ENCODE measurements around the gene DGCR8.
"Not testable (repeated sequence)": the region's sequence is repeated elsewhere in the genome, so short reads cannot be mapped to it uniquely, and the experiment has no call there.

The DGCR8 gene

DNA sequence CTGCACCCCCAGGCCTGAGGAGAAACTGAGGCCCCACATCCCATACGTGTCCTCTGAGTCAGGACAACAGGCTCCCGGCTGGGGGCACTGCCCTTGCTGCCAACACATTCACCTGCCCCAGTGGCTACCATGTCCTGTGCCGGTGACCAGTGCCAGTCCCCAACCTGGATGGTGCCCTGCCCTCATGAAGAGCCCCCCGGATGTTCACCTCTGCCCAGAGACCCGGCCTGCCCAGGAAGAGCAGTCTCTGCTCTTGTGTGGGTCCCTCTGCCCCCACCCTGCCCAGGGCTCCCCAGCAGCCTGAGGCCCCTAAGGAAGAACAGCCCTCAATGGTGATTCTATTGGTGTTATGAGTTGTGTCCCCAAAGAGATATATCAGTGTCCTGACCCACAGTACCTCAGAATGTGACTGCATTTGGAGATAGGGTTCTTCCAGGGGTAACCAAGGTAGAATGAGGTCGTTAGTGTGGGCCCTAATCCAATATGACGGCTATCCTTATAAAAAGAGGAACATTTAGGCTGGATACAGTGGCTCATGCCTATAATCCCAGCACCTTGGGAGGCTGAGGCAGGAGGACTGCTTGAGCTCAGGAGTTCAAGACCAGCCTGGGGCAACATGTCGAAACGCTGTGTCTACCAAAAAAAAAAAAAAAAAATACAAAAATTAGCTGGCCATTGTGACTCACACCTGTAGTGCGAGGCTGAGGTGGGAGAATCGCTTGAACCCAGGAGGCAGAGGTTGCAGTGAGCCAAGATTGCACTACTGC is 13.2 kb upstream of the DGCR8 start:
- no peak for DNase-seq (ENCODE audit: low read depth in 3 of 3)

DNA sequence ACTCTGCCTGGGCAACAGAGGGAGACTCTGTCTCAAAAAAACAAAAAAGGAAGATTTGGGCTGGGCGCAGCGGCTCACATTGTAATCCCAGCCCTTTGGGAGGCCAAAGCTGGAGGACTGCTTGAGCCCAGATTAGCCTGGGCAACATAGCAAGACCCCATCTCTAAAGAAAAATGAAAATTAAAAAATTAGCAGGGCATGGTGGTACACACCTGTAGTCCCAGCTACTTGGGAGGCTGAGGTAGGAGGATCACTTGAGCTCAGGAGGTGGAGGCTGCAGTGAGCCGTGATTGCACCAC is 12.7 kb upstream of the DGCR8 start:
- not testable (repeated sequence) for DNase-seq (ENCODE audit: low read depth in 3 of 3)

DNA sequence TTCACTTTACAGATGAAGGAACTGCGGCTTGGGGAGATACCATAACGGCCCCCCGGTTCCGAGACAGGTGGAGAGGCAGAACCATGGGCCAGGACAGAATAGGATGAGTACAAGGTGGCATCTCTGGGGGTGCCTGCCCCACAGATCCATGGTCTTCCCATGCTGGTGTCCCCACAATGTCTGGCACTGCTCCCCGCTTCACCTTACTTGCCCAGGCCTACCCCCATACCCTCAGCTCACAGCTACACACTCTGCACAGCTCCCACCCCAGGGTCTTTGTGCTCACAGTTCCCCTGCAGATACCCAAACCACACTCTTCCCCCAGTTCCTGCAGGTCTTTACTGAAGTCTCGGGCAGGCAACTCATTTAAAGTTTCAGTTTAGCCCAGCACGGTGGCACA is 11.4 kb upstream of the DGCR8 start:
- no peak for DNase-seq (ENCODE audit: low read depth in 3 of 3)

DNA sequence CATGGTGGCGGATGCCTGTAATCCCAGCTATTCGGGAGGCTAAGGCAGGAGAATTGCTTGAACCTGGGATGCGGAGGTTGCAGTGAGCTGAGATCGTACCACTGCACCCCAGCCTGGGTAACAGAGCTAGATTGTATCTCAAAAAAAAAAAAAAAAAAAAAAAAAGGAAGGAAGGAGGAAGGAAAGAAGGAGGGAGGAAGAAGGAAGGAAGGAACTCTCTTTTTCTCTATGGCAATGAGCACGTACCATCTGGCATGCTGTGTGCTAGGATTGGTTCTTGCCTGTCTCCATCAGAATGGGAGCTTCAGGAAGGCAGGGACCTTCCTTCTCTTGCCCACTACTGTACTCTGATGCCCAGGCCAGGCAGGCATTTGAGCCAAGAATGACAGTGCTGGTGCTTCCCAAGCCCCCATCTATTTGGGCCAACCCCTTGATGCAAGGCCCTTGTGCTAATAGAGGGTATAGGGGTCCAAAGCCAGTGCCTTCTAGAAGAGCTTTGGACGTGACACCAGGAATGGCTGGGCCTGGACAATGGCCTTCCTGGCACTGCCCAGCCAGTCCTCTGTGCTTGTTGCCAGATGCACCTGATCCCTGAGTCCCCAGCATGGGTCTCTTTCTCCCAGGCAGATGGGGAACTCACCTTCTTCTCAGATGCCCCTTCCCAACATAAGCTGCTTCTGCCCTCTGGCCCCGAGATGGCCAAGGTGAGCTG is 10.6 kb upstream of the DGCR8 start:
- no peak for DNase-seq (ENCODE audit: low read depth in 3 of 3)

DNA sequence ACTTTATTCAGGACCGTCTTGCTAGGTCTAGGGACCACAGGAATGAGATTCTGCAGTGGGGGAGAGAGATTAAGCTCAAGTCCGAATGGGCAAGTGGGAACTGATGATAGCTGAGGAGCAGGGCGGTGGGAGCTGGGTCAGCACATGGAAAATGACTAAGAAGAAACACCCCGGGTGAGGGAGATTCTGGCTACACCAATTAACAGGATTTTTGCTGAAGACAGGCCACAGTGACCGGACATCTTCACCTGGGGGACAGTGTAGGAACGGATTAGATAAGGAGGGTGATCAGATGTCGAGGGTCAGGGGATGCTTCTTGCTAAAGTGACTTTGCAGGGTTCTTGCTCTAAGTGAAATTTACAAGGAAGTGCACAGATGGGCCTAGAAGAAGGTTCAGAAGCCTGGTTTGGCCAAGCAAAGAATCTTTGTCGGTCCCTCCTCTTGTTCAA is 8.5 kb upstream of the DGCR8 start:
- DNase-seq (ENCODE audit: low read depth in 3 of 3), result no peak

DNA sequence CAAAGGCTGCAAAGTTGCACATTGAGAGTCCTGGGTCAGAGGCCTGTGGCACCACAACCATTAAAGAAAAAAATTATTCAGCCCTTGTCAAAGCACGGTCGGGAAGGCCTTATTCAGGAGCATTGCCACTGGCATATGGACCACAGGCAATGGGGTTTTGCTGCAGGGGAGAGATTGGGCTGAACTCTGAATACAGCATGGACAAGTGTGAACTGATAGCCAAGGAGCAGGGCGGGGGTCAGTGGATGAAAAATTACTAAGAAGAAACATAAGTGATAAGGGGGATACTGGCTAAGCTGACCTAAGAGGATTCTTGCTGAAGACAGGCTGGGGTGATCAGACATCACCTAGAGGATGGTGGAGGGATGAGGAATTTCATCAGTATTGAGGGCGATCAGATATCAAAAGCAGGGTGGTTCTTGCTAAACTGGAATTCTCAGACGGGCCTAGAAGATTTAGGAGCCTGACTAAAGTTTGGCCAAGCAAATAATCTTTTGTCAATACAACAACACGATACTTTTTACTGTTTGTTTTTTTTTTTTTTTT is 3.3 kb upstream of the DGCR8 start:
- no peak for DNase-seq (ENCODE audit: low read depth in 3 of 3)

DNA sequence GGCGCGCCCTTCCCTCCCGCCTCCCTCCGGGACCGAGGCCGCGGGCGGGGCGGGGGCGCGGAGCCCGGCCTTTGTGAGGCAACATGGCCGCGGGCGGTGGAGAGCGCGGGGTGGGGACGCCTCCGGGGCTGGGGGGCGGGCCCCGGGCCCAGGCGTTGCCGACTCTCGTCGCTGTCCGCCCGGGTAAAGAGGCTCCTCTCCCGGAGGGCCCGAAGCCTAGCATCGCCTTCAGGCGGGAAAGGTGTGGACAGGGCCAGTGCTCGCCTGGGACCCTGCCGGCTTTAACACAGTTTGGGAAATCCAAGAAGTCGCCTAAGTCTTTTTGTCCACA is 369 bp downstream of the DGCR8 start:
- peak; percentile 29 to 68 (median 44) for DNase-seq (ENCODE audit: low read depth in 3 of 3)

DNA sequence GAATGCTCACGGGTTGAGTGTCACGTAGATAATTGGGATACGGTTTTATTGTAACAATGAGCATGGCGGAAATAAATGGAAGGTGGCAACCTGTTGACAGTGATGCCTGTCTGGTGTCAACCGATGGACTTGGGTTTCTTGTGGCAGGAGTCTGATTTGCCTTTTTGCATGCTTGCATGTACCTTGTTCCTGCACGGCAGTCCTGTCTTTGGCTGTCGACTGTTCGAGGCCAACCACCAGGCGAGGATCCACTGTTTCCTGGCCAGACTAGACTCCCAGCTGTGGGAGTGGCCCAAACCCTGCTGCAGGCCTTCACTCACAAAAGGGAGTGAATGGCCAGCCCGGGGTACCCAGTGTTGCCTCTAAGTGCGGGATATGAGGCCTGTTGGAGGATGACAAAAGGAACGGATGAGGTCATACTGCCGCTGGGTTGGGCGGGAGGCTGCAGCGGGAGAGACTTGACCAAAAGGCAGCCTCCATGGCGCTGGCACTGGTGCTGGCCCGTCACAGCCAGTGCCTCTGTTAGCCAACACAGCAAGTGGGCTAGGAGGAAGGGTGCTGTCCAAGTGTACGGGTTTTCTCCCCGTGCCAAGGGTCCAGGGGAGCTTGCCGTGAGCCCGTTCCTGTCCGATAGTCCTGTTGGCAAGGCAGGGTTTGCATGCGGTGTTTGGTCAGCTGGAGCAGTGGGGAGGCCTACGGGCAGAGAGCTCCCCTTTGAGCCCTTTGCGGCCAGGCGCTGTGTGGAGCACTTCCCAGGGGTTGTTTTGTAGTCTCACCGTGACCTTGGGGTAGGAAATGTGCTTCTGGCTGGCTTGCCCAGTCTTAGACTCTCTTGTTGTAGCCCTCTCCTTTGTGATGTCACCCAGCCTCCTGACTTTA is 974 bp downstream of the DGCR8 start:
- DNase-seq (ENCODE audit: low read depth in 3 of 3), result no peak

DNA sequence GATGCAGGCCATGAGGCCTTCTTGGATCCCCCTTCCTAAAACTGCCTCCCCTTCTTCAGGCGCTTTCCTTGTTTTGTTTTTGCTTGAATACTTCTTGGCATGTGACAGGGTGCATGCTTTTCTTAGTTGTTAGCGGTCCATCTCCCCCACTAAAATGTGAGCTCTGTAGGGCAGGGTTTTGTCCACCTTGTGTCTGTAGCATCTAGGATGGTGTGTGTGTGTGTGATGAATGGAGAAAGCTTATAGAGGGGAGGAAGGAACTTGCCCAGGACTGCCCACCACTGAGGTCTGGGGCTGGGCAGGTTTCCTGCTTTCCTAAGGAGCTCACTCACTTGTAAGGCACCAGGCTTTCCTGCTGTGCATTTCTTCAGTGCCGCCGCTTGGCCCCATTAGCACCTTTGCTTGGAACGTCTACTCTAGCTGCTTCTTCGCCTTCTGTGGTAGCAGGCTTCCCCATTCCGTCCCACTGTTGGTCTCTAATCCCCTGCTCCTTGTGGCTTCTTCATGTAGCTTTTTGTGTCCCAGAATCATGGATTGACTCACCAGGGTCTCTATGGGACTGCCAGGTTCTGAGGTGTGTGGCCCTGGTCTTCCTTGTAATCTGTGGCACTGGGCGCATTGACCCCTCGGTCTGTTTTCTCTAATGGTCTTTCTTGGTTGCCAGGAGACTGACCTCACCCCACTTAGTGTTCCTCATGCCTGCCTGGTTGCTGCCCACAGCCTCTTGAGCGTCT is 3.3 kb downstream of the DGCR8 start:
- no peak for DNase-seq (ENCODE audit: low read depth in 3 of 3)

DNA sequence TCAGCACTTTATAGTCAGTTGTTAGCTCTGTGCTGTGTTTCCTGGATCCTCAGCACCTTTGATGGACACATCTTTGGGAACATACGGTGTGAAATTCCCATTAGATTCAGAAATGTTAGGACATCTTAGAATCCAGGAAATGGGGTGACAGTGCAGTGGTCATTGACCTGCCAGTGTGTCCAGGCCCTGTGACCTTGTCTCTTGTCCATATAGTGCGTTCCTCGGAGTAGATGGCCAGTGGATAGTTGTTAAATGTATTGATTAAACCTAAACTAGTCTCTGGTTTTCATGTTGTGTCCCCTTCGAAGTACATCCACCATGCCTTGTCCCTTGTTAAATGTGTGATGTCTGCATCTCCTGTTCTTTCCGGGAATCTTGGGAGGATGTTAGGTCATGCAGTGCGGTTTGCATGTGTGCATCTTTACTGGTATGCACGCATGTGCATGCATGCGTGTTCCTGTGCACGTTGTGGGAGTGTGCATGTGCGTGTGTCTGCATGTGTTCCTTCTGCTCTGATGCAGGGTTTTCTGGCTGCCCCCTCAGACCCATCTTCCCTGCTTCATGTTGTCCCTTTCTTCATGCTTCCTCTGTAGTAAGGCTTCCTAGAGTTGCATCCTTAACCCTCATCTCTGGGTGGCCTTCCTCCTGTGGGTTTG is 4.0 kb downstream of the DGCR8 start:
- no peak for DNase-seq (ENCODE audit: low read depth in 3 of 3)

DNA sequence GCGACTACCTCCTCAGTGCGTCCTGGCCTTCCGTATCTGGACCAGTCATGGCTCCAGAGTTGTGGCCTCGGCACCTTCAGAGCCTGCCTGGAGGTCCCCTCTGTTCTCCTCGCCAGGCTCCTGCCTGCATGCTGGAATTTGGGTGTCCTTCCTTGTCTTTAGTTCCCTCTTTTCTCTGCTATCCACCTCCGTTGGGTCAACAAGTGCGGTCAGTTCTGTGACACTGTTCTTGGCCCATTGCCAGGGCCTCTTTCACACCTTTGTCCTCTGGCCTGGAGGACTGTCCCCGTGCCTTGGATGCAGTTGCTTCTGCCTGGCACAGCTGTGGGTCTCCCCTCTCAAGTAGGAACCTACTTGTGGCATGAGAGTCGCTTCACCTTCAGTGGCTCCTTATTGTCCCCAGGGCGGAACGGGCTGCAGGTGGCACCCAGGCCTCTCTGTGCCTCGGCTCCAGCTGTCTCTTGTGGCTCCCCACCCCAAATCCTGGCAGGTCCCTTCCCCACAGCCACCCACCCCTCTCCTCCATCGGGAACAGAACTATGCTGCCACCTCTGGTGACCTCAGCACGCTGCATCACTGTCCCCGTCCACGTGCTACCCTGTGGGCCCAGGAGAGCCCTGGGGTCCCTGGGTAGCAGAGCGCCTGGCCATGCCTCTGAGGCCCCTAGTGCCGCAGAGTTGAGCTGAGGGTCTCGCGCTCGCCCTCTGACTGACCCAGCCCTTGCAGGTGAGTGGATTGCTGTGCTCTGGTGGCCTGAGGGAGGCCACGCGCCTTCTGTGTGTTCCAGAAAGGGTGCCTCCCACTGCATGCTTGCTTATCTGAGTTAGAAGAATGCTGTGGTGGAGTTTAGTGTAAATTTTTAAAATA is 4.7 kb downstream of the DGCR8 start:
- DNase-seq (ENCODE audit: low read depth in 3 of 3), result no peak

DNA sequence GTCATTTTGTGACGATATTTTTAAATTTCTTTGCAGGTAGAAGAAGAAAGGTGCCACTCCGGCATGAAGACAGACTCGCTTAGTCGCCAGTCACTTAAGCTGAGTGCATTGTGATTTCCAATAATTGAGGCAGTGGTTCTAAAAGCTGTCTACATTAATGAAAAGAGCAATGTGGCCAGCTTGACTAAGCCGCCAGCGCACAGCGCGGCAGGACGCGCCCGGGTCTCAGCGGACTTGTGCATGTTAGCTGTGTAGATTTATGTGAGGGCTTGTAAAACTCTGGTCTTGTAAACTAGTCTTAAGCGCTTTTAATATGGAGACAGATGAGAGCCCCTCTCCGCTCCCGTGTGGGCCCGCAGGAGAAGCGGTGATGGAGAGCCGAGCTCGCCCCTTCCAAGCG is 5.6 kb downstream of the DGCR8 start:
- no peak for DNase-seq (ENCODE audit: low read depth in 3 of 3)

DNA sequence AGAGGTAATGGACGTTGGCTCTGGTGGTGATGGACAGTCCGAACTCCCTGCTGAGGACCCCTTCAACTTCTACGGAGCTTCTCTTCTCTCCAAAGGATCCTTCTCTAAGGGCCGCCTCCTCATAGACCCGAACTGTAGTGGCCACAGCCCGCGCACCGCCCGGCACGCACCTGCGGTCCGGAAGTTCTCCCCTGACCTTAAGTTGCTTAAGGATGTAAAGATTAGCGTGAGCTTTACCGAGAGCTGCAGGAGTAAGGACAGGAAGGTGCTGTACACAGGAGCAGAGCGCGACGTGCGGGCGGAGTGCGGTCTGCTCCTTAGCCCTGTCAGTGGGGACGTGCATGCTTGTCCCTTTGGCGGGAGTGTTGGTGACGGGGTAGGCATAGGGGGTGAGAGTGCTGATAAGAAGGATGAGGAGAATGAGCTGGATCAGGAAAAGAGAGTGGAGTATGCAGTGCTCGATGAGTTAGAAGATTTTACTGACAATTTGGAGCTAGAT is 6.1 kb downstream of the DGCR8 start:
- no peak for DNase-seq (ENCODE audit: low read depth in 3 of 3)

DNA sequence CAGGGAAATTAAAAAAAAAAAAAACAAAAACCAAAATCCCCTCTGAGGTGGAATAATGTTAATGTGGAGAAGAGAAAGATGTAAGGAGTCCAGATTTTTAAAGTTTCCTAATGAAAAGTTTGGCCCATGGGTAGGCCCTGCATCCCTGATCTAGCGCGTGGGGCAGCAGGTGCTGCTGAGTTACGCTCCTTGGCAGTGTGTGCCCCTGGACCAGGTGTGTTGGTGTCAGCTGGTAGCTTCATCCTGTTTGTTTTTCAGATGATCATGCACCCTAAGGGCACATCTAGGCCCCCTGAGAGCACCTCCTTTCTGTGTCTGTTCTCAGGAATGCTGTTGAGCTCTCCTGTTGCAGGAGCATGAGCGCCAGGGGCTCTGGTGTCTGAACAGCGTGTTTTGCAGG is 6.7 kb downstream of the DGCR8 start:
- DNase-seq (ENCODE audit: low read depth in 3 of 3), result no peak

DNA sequence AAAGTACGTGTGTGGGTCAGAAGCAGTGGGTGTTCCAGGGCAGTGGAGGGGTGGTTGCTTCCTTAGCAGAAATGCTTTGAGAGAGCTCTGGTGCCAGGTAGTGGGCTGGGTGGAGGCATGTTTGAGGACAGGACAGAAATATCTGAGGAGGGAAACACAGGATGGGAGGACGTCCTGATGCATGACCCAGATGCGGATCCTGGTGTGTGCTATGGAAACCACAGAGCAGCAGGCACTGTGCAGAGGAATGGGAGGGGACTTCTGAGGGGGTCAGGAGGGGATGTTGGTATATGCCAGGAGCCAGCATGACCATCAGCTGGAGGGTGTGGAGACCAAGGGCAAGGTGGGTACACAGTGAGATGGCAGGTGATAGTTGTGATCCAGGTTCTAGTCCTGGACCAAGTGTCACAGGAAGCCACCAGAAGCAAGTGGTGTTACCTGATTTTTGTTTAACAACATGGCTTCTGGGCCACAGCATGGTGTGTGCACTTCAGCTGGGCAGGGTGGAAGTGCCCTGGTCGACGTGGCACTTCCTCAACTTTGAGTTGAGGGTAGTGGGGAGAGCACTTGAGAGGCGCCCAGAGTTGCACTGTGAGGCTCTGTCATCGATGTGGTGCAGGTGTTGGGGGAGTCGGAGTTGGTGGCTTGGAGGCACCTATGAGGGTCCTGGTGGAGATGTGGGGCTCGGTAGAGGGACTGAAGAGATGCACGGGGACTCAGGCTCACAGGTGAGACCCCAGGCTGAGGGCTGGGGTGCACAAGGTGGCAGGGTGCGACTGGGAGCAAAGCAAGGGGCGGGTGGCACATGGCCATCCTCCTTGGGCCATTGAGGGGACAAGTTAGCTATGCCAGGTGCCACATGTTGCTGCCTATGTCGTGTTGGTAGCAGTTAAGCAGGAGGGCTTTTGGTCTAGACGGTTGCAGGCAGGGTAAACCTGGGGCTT is 7.5 kb downstream of the DGCR8 start:
- no peak for DNase-seq (ENCODE audit: low read depth in 3 of 3)

DNA sequence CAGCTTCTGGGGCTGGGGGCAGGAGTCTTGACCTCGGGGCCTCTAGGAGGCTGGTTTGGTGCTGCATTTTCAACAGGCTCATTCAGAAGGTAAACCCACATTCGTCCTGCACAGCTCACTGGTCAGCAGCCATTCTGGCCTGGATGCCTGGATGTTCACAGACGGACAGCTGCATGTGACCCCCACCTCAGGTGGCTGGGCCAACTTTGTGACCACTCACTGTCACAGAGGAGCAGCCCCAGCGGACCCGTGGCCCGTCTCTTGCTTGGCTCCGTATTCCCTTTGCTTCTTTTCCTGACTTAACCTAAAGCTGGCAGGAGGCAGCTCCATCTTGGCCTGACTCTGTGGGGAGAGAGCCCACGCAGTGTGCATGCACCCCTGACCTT is 8.2 kb downstream of the DGCR8 start:
- DNase-seq (ENCODE audit: low read depth in 3 of 3), result no peak

DNA sequence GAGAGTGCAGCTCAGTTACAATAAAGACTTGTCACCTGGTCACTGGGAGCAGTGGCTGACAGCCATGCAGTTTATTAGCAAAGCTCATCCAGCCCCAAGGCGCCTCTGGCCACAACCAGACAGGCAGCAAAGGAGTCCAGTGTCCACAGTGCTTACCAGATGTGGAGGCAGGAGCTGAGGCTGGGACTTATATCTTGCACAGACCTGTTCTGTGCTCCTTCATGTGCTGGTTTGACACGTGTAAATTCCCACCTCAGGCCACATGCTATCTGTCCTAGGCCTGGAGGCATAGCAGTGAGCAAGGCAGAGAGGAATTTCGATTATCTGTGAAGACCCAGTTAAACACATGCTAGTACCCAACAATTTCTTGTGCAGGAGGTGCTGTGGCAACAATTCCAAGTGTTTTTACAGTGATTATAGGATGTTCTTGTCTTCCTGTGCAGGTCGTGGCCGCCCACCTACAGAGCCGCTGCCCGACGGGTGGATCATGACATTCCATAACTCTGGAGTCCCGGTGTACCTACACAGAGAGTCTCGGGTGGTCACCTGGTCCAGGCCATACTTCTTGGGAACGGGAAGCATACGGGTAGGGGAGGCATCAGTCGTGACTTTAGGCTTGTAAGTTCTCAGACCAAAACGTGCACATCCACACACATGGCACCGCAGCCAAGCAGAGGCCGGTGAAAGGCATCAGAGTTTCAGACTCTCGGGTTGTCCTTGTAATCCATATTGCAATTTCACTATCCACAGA is 9.4 kb downstream of the DGCR8 start:
- no peak for DNase-seq (ENCODE audit: low read depth in 3 of 3)
